Measurements from ENCODE around the gene ERF. TPM values are rescaled to one million over a fixed set of nuclear protein-coding genes. Genes with fewer than 3 reads are reported as not detected.

Gene ERF
- total RNA-seq, 1 donor from 2014 or later, result 35.8 TPM

DNA sequence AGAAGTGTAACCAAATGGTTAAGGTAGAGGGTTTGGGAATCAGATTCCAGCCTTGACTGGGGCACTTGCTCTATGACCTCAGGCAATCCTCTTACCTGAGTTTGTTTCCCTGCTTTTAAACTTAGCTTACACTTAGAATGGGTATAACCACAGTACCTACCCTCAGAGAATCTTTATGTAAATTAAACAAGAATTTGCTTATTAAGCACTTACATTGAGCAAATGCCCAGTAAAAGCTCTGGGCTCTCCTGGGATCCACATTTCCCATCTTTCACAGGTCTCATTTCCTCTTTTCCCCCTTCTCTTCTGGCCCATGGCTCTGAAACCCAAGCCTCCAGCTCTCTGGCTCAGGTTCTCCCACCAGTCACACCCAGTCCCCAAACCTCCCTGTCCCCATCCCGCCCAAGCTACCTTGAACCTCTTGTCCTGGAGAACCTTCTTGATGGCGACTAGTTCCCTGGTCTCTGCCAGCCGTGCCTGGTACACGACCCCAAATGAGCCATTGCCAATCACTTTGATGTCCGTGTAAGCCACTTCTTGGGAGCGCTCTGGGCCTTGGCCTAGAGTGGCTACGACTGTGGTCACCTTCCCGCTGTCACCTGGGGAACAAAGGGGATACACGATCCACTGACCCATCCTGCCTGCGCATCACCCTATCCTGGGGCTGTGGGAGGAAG lies 15.2 kb downstream of the ERF start:
- intact Hi-C loops (cut with DNase I), result no loop called here
- no peak overlapping the region for H3K4me3 ChIP-seq

DNA sequence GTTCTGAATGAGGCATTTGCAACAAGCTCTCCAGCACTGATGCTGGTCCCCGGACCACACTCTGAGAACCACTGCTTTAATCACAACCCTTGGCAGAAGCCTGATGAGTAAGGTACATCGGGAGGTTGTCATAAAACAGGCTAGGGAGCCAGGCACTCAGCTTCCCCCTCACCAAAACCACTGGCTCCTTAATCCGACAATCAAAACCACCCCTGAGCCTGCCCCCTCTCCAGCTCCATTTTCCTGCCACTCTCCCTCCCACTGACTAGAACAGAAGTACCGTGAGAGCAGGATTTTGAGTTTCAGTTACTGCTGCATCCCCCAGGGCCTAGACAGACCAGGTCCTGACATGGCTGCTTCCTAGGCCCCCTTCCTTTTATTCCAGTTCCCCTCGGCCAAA lies 19.7 kb downstream of the ERF start:
- ATAC-seq (no peak), DNase-seq (no peak)
- Histone ChIP-seq H3K9me3 (no peaks in the 10 kb centered on the region), H3K4me3 (no peak overlapping the region), H3K4me1 (peaks cover 3% of the 10 kb centered on the region), H3K36me3 (peaks cover 84% of the 10 kb centered on the region), H3K27me3 (ENCODE audit: low read depth) (no peaks in the 10 kb centered on the region), H3K27ac (no peak overlapping the region)
- intact Hi-C loops (cut with DNase I), result no loop called here
- TF ChIP-seq, protein P1, sequence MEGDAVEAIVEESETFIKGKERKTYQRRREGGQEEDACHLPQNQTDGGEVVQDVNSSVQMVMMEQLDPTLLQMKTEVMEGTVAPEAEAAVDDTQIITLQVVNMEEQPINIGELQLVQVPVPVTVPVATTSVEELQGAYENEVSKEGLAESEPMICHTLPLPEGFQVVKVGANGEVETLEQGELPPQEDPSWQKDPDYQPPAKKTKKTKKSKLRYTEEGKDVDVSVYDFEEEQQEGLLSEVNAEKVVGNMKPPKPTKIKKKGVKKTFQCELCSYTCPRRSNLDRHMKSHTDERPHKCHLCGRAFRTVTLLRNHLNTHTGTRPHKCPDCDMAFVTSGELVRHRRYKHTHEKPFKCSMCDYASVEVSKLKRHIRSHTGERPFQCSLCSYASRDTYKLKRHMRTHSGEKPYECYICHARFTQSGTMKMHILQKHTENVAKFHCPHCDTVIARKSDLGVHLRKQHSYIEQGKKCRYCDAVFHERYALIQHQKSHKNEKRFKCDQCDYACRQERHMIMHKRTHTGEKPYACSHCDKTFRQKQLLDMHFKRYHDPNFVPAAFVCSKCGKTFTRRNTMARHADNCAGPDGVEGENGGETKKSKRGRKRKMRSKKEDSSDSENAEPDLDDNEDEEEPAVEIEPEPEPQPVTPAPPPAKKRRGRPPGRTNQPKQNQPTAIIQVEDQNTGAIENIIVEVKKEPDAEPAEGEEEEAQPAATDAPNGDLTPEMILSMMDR (IDR thresholded peaks at IDR 0.05), result no peak

More for the DNA sequence above, 15.2 kb downstream of the ERF start:
- ATAC-seq (no peak), DNase-seq (no peak)
- Histone ChIP-seq H3K9me3 (no peaks in the 10 kb centered on the region), H3K4me1 (peaks cover 28% of the 10 kb centered on the region), H3K36me3 (peaks cover 43% of the 10 kb centered on the region), H3K27ac (no peak overlapping the region), H3K27me3 (ENCODE audit: low read depth) (no peaks in the 10 kb centered on the region)
- TF ChIP-seq, protein P1 (IDR thresholded peaks at IDR 0.05), result no peak

DNA sequence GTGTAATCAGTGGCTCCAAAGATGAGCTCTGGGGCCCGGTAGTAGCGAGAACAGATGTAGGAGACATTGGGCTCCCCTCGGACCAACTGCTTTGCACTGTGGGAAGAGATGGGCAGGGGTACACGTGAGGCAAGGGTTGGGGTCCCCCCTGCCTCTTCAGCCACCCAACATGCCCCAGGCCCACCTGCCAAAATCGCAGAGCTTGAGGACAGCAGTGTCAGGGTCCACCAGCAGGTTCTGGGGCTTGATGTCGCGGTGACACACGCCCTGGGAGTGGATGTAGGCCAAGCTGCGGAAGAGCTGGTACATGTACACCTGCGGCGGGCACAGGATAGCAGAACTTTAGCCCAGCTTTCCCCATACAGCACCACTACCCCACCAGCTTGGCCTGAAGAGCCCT lies 20.6 kb downstream of the ERF start:
- no peak overlapping the region for H3K27ac ChIP-seq
- no peaks in the 10 kb centered on the region for H3K27me3 ChIP-seq (ENCODE audit: low read depth)
- ATAC-seq (no peak), DNase-seq (no peak)
- H3K4me3 ChIP-seq, result no peak overlapping the region
- no peaks in the 10 kb centered on the region for H3K4me1 ChIP-seq
- H3K36me3 ChIP-seq, result peaks cover 85% of the 10 kb centered on the region
- intact Hi-C loops (cut with DNase I), result no loop called here
- no peaks in the 10 kb centered on the region for H3K9me3 ChIP-seq
- TF ChIP-seq, protein P1 (IDR thresholded peaks at IDR 0.05), result no peak

DNA sequence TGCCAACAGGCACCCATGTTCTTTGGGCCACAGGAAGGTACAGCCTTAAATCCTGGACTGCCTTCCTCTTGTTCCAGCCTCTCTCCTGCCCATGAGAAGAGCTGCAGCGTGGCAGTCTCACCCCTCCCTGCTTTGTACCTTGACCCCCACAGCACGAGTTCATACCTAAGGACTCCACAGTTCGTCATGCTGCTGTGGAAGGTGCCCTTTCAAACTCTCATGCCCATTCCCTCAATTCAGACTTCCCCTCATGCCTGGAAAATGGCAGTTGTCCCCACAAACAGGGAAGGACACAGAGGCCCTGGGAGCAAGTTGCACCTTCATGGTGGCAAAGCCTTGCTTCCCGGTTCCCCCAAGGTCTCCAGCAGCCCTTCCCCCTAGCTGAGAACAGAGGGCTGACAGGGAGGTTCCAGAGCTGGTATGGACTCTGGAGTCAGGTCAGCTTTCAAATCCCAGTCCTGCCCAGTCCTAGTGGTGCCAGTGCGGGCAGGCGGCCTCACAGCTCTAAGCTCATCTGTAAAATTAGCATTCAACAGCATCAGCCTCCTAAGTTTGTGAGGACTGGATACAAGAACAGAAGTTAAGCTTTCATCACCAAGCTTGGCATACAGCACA lies 21.1 kb downstream of the ERF start:
- intact Hi-C loops (cut with DNase I), result no loop called here
- Histone ChIP-seq H3K9me3 (no peaks in the 10 kb centered on the region), H3K27me3 (ENCODE audit: low read depth) (no peaks in the 10 kb centered on the region), H3K27ac (no peak overlapping the region), H3K4me1 (no peaks in the 10 kb centered on the region), H3K36me3 (peaks cover 88% of the 10 kb centered on the region), H3K4me3 (no peak overlapping the region)
- TF ChIP-seq, protein P1 (IDR thresholded peaks at IDR 0.05), result no peak
- no peak for DNase-seq
- no peak for ATAC-seq

DNA sequence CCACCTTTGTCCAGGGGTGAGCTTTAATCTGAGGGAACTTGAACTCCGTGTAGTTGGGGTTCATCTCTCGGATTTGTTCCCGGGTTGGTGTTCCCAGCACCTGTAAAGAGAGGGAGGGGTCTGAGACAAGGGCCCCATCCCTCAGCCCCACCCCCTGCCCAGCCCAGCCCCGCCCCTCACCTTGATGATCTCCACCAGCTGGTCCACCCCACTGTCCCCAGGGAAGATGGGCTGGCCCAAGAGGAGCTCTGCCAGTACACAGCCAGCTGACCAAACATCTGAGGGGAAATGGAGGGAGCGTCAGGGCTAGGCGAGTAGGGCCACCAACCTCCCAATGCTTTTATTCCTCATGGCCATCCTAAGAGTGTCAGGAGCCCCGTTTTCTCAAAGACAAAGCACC lies 21.8 kb downstream of the ERF start:
- intact Hi-C loops (cut with DNase I), result no loop called here
- Histone ChIP-seq H3K36me3 (peaks cover 95% of the 10 kb centered on the region), H3K27ac (no peak overlapping the region), H3K4me3 (no peak overlapping the region), H3K27me3 (ENCODE audit: low read depth) (no peaks in the 10 kb centered on the region), H3K4me1 (no peaks in the 10 kb centered on the region), H3K9me3 (no peaks in the 10 kb centered on the region)
- no peak for ATAC-seq
- DNase-seq, result no peak
- TF ChIP-seq, protein P1 (IDR thresholded peaks at IDR 0.05), result no peak
